Esophagus muscularis mucosa (tissue), 3 donors: Measurements from ENCODE around the gene DDHD1.

ENCODE experiments used
- POLR2A ChIP-seq: fragments of 450-650 bp; IDR thresholded peaks from one replicate; pipeline ENCODE4 v1.6.1; 2017; ENCODE audit warnings: antibody characterized with exemption, moderate library complexity, mild to moderate bottlenecking, low read depth
- TF ChIP-seq, protein P1 (sequence below), 3 experiments: fragments of 200-600 bp in 2 of 3; fragments of 450-650 bp in 1 of 3; sonication (generic) in 2 of 3; IDR thresholded peaks; one replicate each; pipeline ENCODE4 v1.5.1; 2017 to 2019; ENCODE audit warnings: antibody characterized with exemption in 3 of 3, mild to moderate bottlenecking in 2 of 3, moderate library complexity in 1 of 3

DNA sequence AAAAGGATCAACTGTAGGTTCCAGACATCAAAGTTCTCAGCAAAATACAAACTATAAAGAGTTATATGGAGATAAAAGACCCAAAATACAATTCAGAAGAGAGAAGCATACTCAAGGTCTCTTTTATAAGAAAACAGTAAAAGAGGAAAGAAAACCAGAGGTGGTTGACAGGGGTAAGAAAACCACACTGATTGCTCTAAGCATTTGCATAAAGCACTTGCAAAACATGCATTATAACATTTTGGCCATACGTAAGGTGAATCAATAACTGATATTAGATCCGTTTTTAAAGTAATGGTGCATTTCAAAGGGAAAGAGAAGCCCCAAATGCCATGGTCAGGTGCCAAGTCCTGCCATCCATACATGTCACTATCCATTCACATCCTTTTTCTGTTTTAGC, 5.9 kb downstream of the DDHD1 start:
- TF ChIP-seq, protein P1, sequence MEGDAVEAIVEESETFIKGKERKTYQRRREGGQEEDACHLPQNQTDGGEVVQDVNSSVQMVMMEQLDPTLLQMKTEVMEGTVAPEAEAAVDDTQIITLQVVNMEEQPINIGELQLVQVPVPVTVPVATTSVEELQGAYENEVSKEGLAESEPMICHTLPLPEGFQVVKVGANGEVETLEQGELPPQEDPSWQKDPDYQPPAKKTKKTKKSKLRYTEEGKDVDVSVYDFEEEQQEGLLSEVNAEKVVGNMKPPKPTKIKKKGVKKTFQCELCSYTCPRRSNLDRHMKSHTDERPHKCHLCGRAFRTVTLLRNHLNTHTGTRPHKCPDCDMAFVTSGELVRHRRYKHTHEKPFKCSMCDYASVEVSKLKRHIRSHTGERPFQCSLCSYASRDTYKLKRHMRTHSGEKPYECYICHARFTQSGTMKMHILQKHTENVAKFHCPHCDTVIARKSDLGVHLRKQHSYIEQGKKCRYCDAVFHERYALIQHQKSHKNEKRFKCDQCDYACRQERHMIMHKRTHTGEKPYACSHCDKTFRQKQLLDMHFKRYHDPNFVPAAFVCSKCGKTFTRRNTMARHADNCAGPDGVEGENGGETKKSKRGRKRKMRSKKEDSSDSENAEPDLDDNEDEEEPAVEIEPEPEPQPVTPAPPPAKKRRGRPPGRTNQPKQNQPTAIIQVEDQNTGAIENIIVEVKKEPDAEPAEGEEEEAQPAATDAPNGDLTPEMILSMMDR (IDR thresholded peaks at IDR 0.05) = no peak
- TF ChIP-seq POLR2A = no peak
